Liver (tissue), 3 donors: ENCODE results near the gene TNFRSF13B.

Experiments used
- CTCF ChIP-seq: fragments of 150-350 bp; IDR thresholded peaks from 2 replicates; pipeline ENCODE4 v1.5.1; 2017; ENCODE audit warnings: improper control_type of control experiment, low read depth, low read length; ENCODE audit not compliant: missing input control
- FOXA1 ChIP-seq: IDR thresholded peaks from 2 replicates; pipeline ENCODE4 v1.6.1; 2016; ENCODE audit warnings: antibody characterized with exemption
- JUND ChIP-seq, 2 donors: IDR thresholded peaks; 2 replicates each; pipeline ENCODE4 v1.6.1; 2016; ENCODE audit warnings: antibody characterized with exemption in 2 of 2
- MAX ChIP-seq: IDR thresholded peaks from 2 replicates; pipeline ENCODE4 v1.6.1; 2016; ENCODE audit warnings: antibody characterized with exemption
- REST ChIP-seq: IDR thresholded peaks from 2 replicates; pipeline ENCODE4 v1.6.1; 2016; ENCODE audit warnings: antibody characterized with exemption, mild to moderate bottlenecking
- YY1 ChIP-seq: IDR thresholded peaks from 2 replicates; pipeline ENCODE4 v1.6.1; 2016; ENCODE audit warnings: antibody characterized with exemption, mild to moderate bottlenecking
- TF ChIP-seq, protein P1 (sequence below): IDR thresholded peaks from 2 replicates; pipeline ENCODE4 v1.6.1; 2016; ENCODE audit warnings: antibody characterized with exemption
- donor health status: healthy.
- donor health status: healthy.

- TF ChIP-seq JUND (IDR thresholded peaks at IDR 0.05) (no peak), MAX (no peak), YY1 (no peak), FOXA1 (no peak), REST (no peak), CTCF (no peak)
- TF ChIP-seq, protein P1, sequence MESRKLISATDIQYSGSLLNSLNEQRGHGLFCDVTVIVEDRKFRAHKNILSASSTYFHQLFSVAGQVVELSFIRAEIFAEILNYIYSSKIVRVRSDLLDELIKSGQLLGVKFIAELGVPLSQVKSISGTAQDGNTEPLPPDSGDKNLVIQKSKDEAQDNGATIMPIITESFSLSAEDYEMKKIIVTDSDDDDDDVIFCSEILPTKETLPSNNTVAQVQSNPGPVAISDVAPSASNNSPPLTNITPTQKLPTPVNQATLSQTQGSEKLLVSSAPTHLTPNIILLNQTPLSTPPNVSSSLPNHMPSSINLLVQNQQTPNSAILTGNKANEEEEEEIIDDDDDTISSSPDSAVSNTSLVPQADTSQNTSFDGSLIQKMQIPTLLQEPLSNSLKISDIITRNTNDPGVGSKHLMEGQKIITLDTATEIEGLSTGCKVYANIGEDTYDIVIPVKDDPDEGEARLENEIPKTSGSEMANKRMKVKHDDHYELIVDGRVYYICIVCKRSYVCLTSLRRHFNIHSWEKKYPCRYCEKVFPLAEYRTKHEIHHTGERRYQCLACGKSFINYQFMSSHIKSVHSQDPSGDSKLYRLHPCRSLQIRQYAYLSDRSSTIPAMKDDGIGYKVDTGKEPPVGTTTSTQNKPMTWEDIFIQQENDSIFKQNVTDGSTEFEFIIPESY: no peak
Measured at GRCh38 chr17:16945136-16945482, 26.8 kb downstream of the TNFRSF13B start.
